H1 (cell line): Measurements from ENCODE around the gene USP49.
A peak's percentile ranks its signal among the peaks of the same experiment; 100 is the strongest.

Source experiments
- BCL11A ChIP-seq, 2 experiments: IDR thresholded peaks; one replicate each; pipeline ENCODE4 v1.6.1; 2011; ENCODE audit warnings: low read depth in 2 of 2, low read length in 2 of 2, mild to moderate bottlenecking in 2 of 2
- CBX8 ChIP-seq: fragments of 300-800, 300-1000 bp; sonication (generic); IDR thresholded peaks from 2 replicates; pipeline ENCODE4 v1.7.1; 2016; ENCODE audit warnings: low read depth, low read length, borderline replicate concordance
- CEBPB ChIP-seq: IDR thresholded peaks from 2 replicates; pipeline ENCODE4 v1.6.1; 2012; ENCODE audit warnings: low read depth, low read length
- PHF8 ChIP-seq: fragments of 200-600 bp; sonication (generic); conservative IDR thresholded peaks from 2 replicates; pipeline ENCODE4 v1.7.1; 2012; ENCODE audit warnings: low read depth, mild to moderate bottlenecking, inconsistent platforms, low read length, moderate library complexity
- POLR2A ChIP-seq, 2 experiments: IDR thresholded peaks; 1 replicate in 1 of 2; 2 replicates in 1 of 2; pipeline ENCODE4 v1.6.1; 2011; ENCODE audit warnings: low read depth in 2 of 2, low read length in 2 of 2, mild to moderate bottlenecking in 2 of 2; ENCODE audit errors: control extremely low read depth in 1 of 2
- POLR2AphosphoS5 ChIP-seq: IDR thresholded peaks from 2 replicates; pipeline ENCODE4 v1.6.1; 2011; ENCODE audit warnings: low read depth, low read length
- RBBP5 ChIP-seq: IDR thresholded peaks from 2 replicates; pipeline ENCODE4 v1.7.1; 2012; ENCODE audit warnings: low read depth, mild to moderate bottlenecking, inconsistent platforms, low read length, moderate library complexity, borderline replicate concordance
- SAP30 ChIP-seq: fragments of 300-600 bp; sonication (generic); IDR thresholded peaks from 2 replicates; pipeline ENCODE4 v1.7.1; 2012; ENCODE audit warnings: low read length, moderate library complexity, mild to moderate bottlenecking, inconsistent platforms; ENCODE audit not compliant: insufficient read depth, insufficient replicate concordance
- YY1 ChIP-seq: IDR thresholded peaks from 2 replicates; pipeline ENCODE4 v1.6.1; 2011; ENCODE audit warnings: low read depth, mild to moderate bottlenecking, low read length
- TF ChIP-seq, protein P1 (sequence below), 3 experiments: IDR thresholded peaks; 1 replicate in 2 of 3; 2 replicates in 1 of 3; pipeline versions ENCODE4 v1.5.1 to v1.6.1; 2011; ENCODE audit warnings: low read length in 3 of 3, mild to moderate bottlenecking in 3 of 3, inconsistent platforms in 2 of 3, low read depth in 1 of 3, moderate library complexity in 1 of 3; ENCODE audit not compliant: insufficient read depth in 1 of 3; ENCODE audit errors: control extremely low read depth in 1 of 3

DNA sequence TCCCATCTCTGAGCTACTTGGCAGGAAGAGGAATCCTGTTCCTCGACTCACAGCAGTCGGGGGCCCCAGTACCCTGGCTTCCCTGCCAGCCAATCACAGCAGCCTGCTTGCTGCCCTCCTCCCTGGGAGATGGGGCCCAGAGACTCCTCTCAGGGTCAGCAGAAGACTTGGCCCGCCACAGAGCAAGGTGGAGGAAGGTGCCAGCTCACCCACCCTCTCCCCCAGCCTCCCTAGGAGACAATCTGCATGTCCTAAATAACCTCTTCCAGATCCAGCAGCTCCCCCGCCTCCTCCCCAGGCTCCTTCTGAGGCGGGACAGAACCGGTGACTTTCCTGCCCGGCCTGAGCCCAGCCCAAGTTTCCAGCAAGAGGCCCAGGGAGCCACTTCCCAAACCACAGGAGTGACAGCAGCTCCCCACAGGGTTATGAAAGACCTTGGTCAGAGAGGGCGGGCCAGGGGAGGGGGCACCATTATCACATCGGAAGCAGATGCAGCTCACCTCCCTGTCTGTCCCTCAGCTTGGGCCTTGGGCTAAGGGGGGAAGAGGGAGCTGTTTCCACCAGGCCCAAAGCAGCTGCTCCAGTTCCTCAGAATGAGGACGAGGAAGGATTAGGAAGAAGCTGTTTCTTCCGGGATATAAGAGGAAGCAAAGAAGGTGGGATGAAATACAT, 44.1 kb upstream of the USP49 start:
- TF ChIP-seq, protein P1, sequence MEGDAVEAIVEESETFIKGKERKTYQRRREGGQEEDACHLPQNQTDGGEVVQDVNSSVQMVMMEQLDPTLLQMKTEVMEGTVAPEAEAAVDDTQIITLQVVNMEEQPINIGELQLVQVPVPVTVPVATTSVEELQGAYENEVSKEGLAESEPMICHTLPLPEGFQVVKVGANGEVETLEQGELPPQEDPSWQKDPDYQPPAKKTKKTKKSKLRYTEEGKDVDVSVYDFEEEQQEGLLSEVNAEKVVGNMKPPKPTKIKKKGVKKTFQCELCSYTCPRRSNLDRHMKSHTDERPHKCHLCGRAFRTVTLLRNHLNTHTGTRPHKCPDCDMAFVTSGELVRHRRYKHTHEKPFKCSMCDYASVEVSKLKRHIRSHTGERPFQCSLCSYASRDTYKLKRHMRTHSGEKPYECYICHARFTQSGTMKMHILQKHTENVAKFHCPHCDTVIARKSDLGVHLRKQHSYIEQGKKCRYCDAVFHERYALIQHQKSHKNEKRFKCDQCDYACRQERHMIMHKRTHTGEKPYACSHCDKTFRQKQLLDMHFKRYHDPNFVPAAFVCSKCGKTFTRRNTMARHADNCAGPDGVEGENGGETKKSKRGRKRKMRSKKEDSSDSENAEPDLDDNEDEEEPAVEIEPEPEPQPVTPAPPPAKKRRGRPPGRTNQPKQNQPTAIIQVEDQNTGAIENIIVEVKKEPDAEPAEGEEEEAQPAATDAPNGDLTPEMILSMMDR (IDR thresholded peaks at IDR 0.05; ENCODE audit: control extremely low read depth in 1 of 3, insufficient read depth in 1 of 3, low read depth in 1 of 3, low read length in 3 of 3): no peak
- TF ChIP-seq POLR2AphosphoS5 (peak; percentile 54; the same call in 1 of the 2 replicates), SAP30 (no peak), BCL11A (IDR thresholded peaks at IDR 0.05; ENCODE audit: low read depth in 2 of 2, low read length in 2 of 2) (no peak), RBBP5 (peak; percentile 23), YY1 (no peak), POLR2A (IDR thresholded peaks at IDR 0.05; ENCODE audit: control extremely low read depth in 1 of 2, low read depth in 2 of 2, low read length in 2 of 2) (peak in 1 of 2 experiments; percentile 57; a peak in 2 of 3 replicates), CEBPB (no peak), PHF8 (no peak), CBX8 (no peak)
